Kidney (tissue), 14 donors: ENCODE measurements around the gene SMCO3. TPM values are rescaled to one million over a fixed set of nuclear protein-coding genes. Genes with fewer than 3 reads are reported as not detected.

Experiments
- DNase-seq, 5 donors: peaks; one replicate each; pipeline ENCODE4 v3.0.0-alpha.2; 2013 to 2020
- FAIRE-seq: peaks from 2 replicates; lab custom pipeline; 2012; peaks lifted over from hg19 to GRCh38; lab: Jason Lieb, UNC
- H3K27ac ChIP-seq, 2 donors: one replicate each; pipeline ENCODE4 v1.7.0; 2013; ENCODE audit warnings: low read depth in 2 of 2, low read length in 2 of 2, inconsistent platforms in 1 of 2
- H3K27me3 ChIP-seq: one replicate; pipeline ENCODE4 v1.7.1; 2013; ENCODE audit warnings: low read length, inconsistent platforms; ENCODE audit not compliant: control insufficient read depth, insufficient read depth
- H3K36me3 ChIP-seq, 3 donors: one replicate each; pipeline versions ENCODE4 v1.7.0 to v1.7.1; 2013; ENCODE audit warnings: low read length in 3 of 3, control low read depth in 1 of 3, inconsistent platforms in 1 of 3; ENCODE audit not compliant: insufficient read depth in 3 of 3, control insufficient read depth in 2 of 3
- H3K4me1 ChIP-seq, 3 donors: one replicate each; pipeline versions ENCODE4 v1.7.0 to v1.7.1; 2013; ENCODE audit warnings: low read length in 3 of 3, inconsistent platforms in 1 of 3, low read depth in 1 of 3; ENCODE audit not compliant: control insufficient read depth in 2 of 3, insufficient read depth in 2 of 3
- H3K4me3 ChIP-seq, 3 donors: one replicate each; pipeline versions ENCODE4 v1.7.0 to v1.8.1; 2013; ENCODE audit warnings: low read length in 3 of 3, control low read depth in 1 of 3, inconsistent platforms in 1 of 3
- H3K9ac ChIP-seq, 3 donors: one replicate each; pipeline versions ENCODE4 v1.7.0 to v1.7.1; 2013; ENCODE audit warnings: low read length in 3 of 3, control low read depth in 1 of 3, inconsistent platforms in 1 of 3
- H3K9me3 ChIP-seq, 3 donors: one replicate each; pipeline versions ENCODE4 v1.7.0 to v1.7.1; 2013; ENCODE audit warnings: low read length in 3 of 3, control low read depth in 1 of 3, inconsistent platforms in 1 of 3; ENCODE audit not compliant: control insufficient read depth in 2 of 3, insufficient read depth in 1 of 3
- intact Hi-C: fragments of 100-400 bp; cut with DNase I; formaldehyde crosslinking; loops from one replicate; pipeline ENCODE4 v1.11.1; 2022
- polyA plus RNA-seq: library from polyadenylated mRNA; stranded (reverse); fragments of 350-450 nt; fragmentation: Illumina TruSeq; extraction: RNeasy Lipid Tissue Mini Kit (QIAGEN cat#74804); gene quantifications from one replicate; pipeline ENCODE4 v1.2.3, GENCODE V29; 2014; ENCODE audit warnings: low read depth, low replicate concordance; ENCODE audit not compliant: insufficient read depth
- total RNA-seq: library from RNA; stranded (reverse); fragmentation: NEBNext Ultra II Directional; extraction: Animal tissue kit (Norgen Biotek cat#: 25700); gene quantifications from one replicate; pipeline ENCODE4 v1.2.1, GENCODE V29; 2021
- TF ChIP-seq, protein P1 (sequence below): IDR thresholded peaks from 3 replicates; pipeline ENCODE4 v1.5.1; 2012; ENCODE audit warnings: mild to moderate bottlenecking, moderate library complexity, borderline replicate concordance; ENCODE audit not compliant: insufficient read depth; ENCODE audit errors: extremely low read depth
- donor health status: control.
- donor health status: control.
- donor health status: control.
- donor health status: control.
- donor health status: control.
- donor health status: DM: yes; HTN: yes; CAD: no.
- donor health status: Normal renal cell carcinoma (clear cell type).

The SMCO3 gene
- total and polyA plus RNA-seq, 2 donors from 2014 or later, result 0.76 to 10.9 TPM

DNA sequence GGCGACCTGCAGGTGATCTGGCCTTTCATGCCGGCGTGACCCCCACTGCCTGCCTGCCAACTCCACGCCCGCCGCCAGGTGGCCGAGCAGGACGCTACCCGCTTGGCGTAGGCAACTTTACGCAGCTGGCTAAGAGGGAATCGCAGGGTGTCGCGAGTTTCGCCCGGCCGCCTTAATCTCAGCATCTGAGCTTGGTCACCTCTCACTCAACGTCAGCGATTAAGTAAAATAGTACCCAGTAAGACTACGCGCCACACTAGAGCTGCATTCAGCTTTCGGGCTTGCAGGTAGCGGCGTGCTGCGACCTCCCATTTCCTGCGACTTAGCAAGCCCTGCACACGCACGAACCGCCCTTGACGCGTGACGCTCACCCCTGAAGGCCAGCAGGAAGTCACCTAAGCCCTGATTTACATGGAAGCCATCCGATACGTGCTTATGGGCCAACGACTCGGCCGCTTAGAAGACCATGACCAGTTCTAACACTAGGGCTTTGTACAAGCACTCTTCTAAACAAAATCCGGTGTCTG is 44.0 kb downstream of the SMCO3 start:
- no peaks in the 10 kb centered on the region for H3K27me3 ChIP-seq
- no peaks in the 10 kb centered on the region for H3K36me3 ChIP-seq
- H3K4me3 ChIP-seq, result peak overlapping the region; percentile 81 to 98 (median 98)
- FAIRE-seq (no peak), DNase-seq (peak; percentile 89 to 94 (median 93))
- peak overlapping the region; percentile 96 to 99 (median 98) for H3K9ac ChIP-seq
- H3K27ac ChIP-seq, result peak overlapping the region; percentile 96 to 98
- intact Hi-C loops, result no loop called here
- peaks cover 3 to 6% (median 6%) of the 10 kb centered on the region in 3 donors for H3K4me1 ChIP-seq
- TF ChIP-seq, protein P1, sequence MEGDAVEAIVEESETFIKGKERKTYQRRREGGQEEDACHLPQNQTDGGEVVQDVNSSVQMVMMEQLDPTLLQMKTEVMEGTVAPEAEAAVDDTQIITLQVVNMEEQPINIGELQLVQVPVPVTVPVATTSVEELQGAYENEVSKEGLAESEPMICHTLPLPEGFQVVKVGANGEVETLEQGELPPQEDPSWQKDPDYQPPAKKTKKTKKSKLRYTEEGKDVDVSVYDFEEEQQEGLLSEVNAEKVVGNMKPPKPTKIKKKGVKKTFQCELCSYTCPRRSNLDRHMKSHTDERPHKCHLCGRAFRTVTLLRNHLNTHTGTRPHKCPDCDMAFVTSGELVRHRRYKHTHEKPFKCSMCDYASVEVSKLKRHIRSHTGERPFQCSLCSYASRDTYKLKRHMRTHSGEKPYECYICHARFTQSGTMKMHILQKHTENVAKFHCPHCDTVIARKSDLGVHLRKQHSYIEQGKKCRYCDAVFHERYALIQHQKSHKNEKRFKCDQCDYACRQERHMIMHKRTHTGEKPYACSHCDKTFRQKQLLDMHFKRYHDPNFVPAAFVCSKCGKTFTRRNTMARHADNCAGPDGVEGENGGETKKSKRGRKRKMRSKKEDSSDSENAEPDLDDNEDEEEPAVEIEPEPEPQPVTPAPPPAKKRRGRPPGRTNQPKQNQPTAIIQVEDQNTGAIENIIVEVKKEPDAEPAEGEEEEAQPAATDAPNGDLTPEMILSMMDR, result peak; percentile 91
- H3K9me3 ChIP-seq, result peaks cover 0 to 4% (median 0%) of the 10 kb centered on the region in 3 donors

DNA sequence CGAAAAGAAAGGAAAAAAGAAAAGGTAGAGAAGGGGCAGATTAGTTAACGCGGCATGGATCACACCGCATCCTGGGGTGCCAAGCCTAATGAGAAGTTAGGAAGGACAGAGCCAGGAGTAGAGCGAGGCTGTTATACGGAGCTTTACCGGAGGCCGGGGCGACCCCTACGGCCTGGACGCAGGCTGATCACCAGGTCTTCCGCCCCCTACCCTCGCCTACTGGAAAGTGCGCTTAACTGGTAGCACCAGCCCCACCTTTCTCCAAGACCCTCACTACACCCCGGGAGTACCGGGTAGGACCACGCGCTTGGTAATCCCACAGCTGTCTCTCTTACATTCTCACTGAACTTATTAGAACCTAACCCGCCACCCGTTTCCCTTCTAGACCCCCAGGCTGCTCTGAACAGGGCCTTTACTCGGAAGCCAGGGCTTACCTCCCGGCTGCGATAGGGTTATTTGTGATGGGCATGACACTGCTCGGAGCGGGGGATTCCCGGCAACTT is 44.5 kb downstream of the SMCO3 start:
- H3K27ac ChIP-seq, result peak overlapping the region; percentile 96 to 98
- H3K9ac ChIP-seq, result peak overlapping the region; percentile 96 to 99 (median 98)
- H3K36me3 ChIP-seq, result no peaks in the 10 kb centered on the region
- H3K4me1 ChIP-seq, result peaks cover 3 to 6% (median 6%) of the 10 kb centered on the region in 3 donors
- H3K27me3 ChIP-seq, result no peaks in the 10 kb centered on the region
- FAIRE-seq, result no peak
- intact Hi-C loops, result no loop called here
- peak in 4 of 5 donors; percentile 66 to 80 (median 77) for DNase-seq
- peak overlapping the region; percentile 81 to 98 (median 98) for H3K4me3 ChIP-seq
- peaks cover 0 to 4% (median 0%) of the 10 kb centered on the region in 3 donors for H3K9me3 ChIP-seq
- TF ChIP-seq, protein P1, result no peak

DNA sequence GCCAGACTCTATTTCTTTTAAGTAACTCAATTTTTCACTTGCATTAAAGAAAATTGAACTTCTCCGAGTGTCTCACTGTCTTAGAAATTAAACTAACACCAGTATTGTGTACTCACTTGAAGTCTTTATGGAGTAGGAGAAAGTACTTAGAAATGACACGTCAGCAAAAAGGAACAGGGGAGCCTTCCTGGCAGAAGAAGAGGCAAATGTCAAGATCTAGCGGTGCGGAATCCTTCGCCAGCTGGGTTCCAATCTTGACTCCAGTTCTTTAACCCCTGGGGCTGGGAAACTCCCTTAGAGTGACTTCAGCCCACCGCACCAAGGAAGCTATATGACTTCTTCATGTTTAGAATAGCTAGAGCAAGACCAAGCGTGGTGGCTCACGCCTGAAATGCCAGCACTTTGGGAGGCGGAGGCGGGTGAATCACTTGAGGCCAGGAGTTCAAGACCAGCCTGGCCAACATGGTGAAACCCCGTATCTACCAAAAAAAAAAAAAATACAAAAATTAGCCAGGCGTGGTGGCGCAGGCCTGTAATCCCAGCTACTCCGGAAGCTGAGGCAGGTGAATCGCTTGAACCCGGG is 45.1 kb downstream of the SMCO3 start:
- Histone ChIP-seq H3K4me1 (peaks cover 3 to 6% (median 6%) of the 10 kb centered on the region in 3 donors), H3K4me3 (peak overlapping the region; percentile 81 to 98 (median 98)), H3K9me3 (peaks cover 0 to 4% (median 0%) of the 10 kb centered on the region in 3 donors), H3K36me3 (no peaks in the 10 kb centered on the region), H3K27me3 (no peaks in the 10 kb centered on the region), H3K27ac (peak overlapping the region; percentile 96 to 98), H3K9ac (peak overlapping the region in 2 of 3 donors; percentile 96 to 98)
- DNase-seq, result peak in 4 of 5 donors; percentile 23 to 57 (median 44)
- intact Hi-C loops, result no loop called here
- no peak for FAIRE-seq
- TF ChIP-seq, protein P1, result no peak
